ENCODE data around the gene ZCCHC7. TPM values are rescaled to one million over a fixed set of nuclear protein-coding genes. Genes with fewer than 3 reads are reported as not detected.
A peak's percentile ranks its signal among the peaks of the same experiment; 100 is the strongest.

ZCCHC7 gene
- total and polyA plus RNA-seq, 9 of the 15 experiments (the other 6 are each of a cell fraction or from before 2014, with no cell fraction given) = 34.1 to 68.9 (median 48.8) TPM

DNA sequence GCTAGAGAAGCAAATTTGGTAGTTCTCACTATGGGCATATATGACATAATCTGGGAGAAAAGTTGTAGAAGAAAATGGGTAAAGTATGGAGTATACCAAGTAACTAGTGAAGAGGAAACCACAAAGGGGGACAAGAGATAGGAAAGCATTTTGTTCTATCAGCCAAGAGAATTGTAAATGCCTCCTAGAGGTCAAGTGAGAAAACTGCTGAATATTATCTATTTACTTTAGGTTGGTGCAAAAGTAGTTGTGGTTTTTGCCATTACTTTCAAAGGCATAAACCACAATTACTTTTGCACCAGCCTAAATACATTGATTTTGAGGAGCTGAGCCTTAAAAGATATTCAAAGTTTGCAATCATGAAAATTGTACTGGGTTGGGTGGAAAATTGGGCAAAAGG, 175.4 kb downstream of the ZCCHC7 start:
- H3K79me2 ChIP-seq (ENCODE audit: control insufficient read depth, insufficient read depth, low read length) = peaks cover 96% of the 10 kb centered on the region
- H3K4me3 ChIP-seq = no peak overlapping the region
- H3K4me2 ChIP-seq (ENCODE audit: insufficient read depth, low read length) = no peak overlapping the region
- DNase-seq (ENCODE audit: extremely low read depth in 1 of 4, low spot score in 3 of 4) = peak; percentile 40 to 57 (median 50)
- H3K9me3 ChIP-seq (replicated peaks; ENCODE audit: control insufficient read depth, insufficient read depth, low read depth, low read length) = no peaks in the 10 kb centered on the region
- H4K20me1 ChIP-seq (replicated peaks; ENCODE audit: control insufficient read depth, insufficient read depth, low read length) = no peaks in the 10 kb centered on the region
- peaks cover 0 to 43% of the 10 kb centered on the region in 2 experiments; a peak in 3 of 5 replicates for H3K4me1 ChIP-seq (replicated peaks in 1 of 2; ENCODE audit: control insufficient read depth in 2 of 2, insufficient read depth in 2 of 2, low read length in 2 of 2)
- no peaks in the 10 kb centered on the region for H3K36me3 ChIP-seq (ENCODE audit: control insufficient read depth, insufficient read depth, low read length)
- intact Hi-C loops (cut with micrococcal nuclease) = loop anchor here (5.0 to 10.0 kb wide), 2 partner anchors 83 to 171 kb away; partner anchors contain the start of gene ZCCHC7
- H3K27me3 ChIP-seq (ENCODE audit: control insufficient read depth in 2 of 2, insufficient read depth in 2 of 2, low read length in 2 of 2) = no peaks in the 10 kb centered on the region
- peak; percentile 71 for ATAC-seq
- H3K27ac ChIP-seq (ENCODE audit: extremely low read depth, low read depth, low read length) = no peak overlapping the region
- no peak overlapping the region for H3K9ac ChIP-seq (ENCODE audit: insufficient read depth in 1 of 2, low read depth in 2 of 2, low read length in 2 of 2)
- in situ Hi-C loops (cut with MboI) = no loop called here
- H2AFZ ChIP-seq (ENCODE audit: low read depth, low read length) = no peak overlapping the region
- ChIA-PET CTCF (ENCODE audit: low intra/inter-chr PET ratio) (no interaction called here), POLR2A (no interaction called here)
- no TSS peak for BruUV-seq (replicated peaks)
- no peak for FAIRE-seq
- H3K9me1 ChIP-seq (ENCODE audit: control insufficient read depth, insufficient read depth, low read length) = no peaks in the 10 kb centered on the region
- TF ChIP-seq ZNF75A (CRISPR knock-in tag; IDR thresholded peaks at IDR 0.05) (no peak), NR0B1 (IDR thresholded peaks at IDR 0.05; ENCODE audit: partially characterized antibody) (no peak), SREBF2 (CRISPR knock-in tag; IDR thresholded peaks at IDR 0.05) (no peak), L3MBTL2 (IDR thresholded peaks at IDR 0.05) (no peak), ZNF324 (CRISPR knock-in tag; IDR thresholded peaks at IDR 0.05) (no peak), CBFA2T3 (IDR thresholded peaks at IDR 0.05) (no peak), ZNF316 (IDR thresholded peaks at IDR 0.05) (peak; percentile 88), NFIX (CRISPR knock-in tag; IDR thresholded peaks at IDR 0.05; ENCODE audit: low read depth) (no peak), ZNF707 (CRISPR knock-in tag; conservative IDR thresholded peaks at IDR 0.05) (no peak), HMGN3 (IDR thresholded peaks at IDR 0.05; ENCODE audit: borderline replicate concordance, extremely low read depth, insufficient read length, low read depth, low read length) (no peak)
- TF ChIP-seq, protein P1, sequence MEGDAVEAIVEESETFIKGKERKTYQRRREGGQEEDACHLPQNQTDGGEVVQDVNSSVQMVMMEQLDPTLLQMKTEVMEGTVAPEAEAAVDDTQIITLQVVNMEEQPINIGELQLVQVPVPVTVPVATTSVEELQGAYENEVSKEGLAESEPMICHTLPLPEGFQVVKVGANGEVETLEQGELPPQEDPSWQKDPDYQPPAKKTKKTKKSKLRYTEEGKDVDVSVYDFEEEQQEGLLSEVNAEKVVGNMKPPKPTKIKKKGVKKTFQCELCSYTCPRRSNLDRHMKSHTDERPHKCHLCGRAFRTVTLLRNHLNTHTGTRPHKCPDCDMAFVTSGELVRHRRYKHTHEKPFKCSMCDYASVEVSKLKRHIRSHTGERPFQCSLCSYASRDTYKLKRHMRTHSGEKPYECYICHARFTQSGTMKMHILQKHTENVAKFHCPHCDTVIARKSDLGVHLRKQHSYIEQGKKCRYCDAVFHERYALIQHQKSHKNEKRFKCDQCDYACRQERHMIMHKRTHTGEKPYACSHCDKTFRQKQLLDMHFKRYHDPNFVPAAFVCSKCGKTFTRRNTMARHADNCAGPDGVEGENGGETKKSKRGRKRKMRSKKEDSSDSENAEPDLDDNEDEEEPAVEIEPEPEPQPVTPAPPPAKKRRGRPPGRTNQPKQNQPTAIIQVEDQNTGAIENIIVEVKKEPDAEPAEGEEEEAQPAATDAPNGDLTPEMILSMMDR (IDR thresholded peaks at IDR 0.05 in 2 of 3, conservative IDR thresholded peaks at IDR 0.05 in 1 of 3; ENCODE audit: insufficient read depth in 2 of 3, low read depth in 1 of 3, low read length in 3 of 3) = peak in 2 of 3 experiments; percentile 47 to 57; a peak in 4 of 6 replicates
- TF ChIP-seq, protein P2, sequence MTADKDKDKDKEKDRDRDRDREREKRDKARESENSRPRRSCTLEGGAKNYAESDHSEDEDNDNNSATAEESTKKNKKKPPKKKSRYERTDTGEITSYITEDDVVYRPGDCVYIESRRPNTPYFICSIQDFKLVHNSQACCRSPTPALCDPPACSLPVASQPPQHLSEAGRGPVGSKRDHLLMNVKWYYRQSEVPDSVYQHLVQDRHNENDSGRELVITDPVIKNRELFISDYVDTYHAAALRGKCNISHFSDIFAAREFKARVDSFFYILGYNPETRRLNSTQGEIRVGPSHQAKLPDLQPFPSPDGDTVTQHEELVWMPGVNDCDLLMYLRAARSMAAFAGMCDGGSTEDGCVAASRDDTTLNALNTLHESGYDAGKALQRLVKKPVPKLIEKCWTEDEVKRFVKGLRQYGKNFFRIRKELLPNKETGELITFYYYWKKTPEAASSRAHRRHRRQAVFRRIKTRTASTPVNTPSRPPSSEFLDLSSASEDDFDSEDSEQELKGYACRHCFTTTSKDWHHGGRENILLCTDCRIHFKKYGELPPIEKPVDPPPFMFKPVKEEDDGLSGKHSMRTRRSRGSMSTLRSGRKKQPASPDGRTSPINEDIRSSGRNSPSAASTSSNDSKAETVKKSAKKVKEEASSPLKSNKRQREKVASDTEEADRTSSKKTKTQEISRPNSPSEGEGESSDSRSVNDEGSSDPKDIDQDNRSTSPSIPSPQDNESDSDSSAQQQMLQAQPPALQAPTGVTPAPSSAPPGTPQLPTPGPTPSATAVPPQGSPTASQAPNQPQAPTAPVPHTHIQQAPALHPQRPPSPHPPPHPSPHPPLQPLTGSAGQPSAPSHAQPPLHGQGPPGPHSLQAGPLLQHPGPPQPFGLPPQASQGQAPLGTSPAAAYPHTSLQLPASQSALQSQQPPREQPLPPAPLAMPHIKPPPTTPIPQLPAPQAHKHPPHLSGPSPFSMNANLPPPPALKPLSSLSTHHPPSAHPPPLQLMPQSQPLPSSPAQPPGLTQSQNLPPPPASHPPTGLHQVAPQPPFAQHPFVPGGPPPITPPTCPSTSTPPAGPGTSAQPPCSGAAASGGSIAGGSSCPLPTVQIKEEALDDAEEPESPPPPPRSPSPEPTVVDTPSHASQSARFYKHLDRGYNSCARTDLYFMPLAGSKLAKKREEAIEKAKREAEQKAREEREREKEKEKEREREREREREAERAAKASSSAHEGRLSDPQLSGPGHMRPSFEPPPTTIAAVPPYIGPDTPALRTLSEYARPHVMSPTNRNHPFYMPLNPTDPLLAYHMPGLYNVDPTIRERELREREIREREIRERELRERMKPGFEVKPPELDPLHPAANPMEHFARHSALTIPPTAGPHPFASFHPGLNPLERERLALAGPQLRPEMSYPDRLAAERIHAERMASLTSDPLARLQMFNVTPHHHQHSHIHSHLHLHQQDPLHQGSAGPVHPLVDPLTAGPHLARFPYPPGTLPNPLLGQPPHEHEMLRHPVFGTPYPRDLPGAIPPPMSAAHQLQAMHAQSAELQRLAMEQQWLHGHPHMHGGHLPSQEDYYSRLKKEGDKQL (CRISPR knock-in tag; IDR thresholded peaks at IDR 0.05; ENCODE audit: borderline replicate concordance) = no peak
- TF ChIP-seq, protein P3, sequence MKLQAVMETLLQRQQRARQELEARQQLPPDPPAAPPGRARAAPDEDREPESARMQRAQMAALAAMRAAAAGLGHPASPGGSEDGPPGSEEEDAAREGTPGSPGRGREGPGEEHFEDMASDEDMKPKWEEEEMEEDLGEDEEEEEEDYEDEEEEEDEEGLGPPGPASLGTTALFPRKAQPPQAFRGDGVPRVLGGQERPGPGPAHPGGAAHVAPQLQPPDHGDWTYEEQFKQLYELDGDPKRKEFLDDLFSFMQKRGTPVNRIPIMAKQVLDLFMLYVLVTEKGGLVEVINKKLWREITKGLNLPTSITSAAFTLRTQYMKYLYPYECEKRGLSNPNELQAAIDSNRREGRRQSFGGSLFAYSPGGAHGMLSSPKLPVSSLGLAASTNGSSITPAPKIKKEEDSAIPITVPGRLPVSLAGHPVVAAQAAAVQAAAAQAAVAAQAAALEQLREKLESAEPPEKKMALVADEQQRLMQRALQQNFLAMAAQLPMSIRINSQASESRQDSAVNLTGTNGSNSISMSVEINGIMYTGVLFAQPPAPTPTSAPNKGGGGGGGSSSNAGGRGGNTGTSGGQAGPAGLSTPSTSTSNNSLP (IDR thresholded peaks at IDR 0.05; ENCODE audit: borderline replicate concordance, low read depth, low read length) = no peak
